K562 (cell line): Measurements from ENCODE around the gene SRP72. TPM values are rescaled to one million over a fixed set of nuclear protein-coding genes. Genes with fewer than 3 reads are reported as not detected.

Experiments
- ATAC-seq: fragments of 200-7000 bp; cut with Tn5 transposase; 3 replicates; pipeline ENCODE4 v1.9.1; 2020; ENCODE audit warnings: moderate library complexity
- BruUV-seq: library from RNA; stranded (reverse); fragments of 400-500 nt; replicated peaks from 2 replicates; lab custom pipeline; 2021; lab: Mats Ljungman, UMichigan
- CTCF ChIA-PET: fragments of 300-600 bp; formaldehyde crosslinking; extraction: SDS; loops from one replicate; lab custom pipeline; 2021; ENCODE audit warnings: low intra/inter-chr PET ratio; lab: Yijun Ruan, JAX
- POLR2A ChIA-PET: fragments of 300-600, 350-650 bp; sonication (Branson Sonifier 250); formaldehyde crosslinking; extraction: SDS; loops from one replicate; lab custom pipeline; 2021; ENCODE audit warnings: antibody characterized with exemption, inconsistent platforms; lab: Yijun Ruan, JAX
- DNase-seq, 4 experiments: peaks; one replicate each; pipeline versions ENCODE4 v3.0.0 to v3.0.0-alpha.2; 2011 to 2018; ENCODE audit warnings: low spot score in 3 of 4, mixed read lengths in 3 of 4; ENCODE audit errors: extremely low read depth in 1 of 4
- FAIRE-seq: peaks from 2 replicates; lab custom pipeline; 2011; peaks lifted over from hg19 to GRCh38; lab: Jason Lieb, UNC
- H2AFZ ChIP-seq: 2 replicates; pipeline ENCODE4 v1.6.0; 2011; ENCODE audit warnings: low read depth, low read length, control low read depth, inconsistent platforms
- H3K27ac ChIP-seq: fragments of 200-600 bp; 3 replicates; pipeline ENCODE4 v1.8.0; 2011; ENCODE audit warnings: low read depth, mild to moderate bottlenecking, control low read depth, inconsistent platforms, low read length, moderate library complexity, mixed read lengths; ENCODE audit errors: extremely low read depth
- H3K27me3 ChIP-seq, 2 experiments: fragments of 300-600 bp in 1 of 2; 2 replicates in 1 of 2; 3 replicates in 1 of 2; pipeline versions ENCODE4 v1.6.0 to v1.8.0; 2011; ENCODE audit warnings: inconsistent platforms in 2 of 2, low read length in 2 of 2, mild to moderate bottlenecking in 1 of 2, mixed read lengths in 1 of 2, moderate library complexity in 1 of 2; ENCODE audit not compliant: control insufficient read depth in 2 of 2, insufficient read depth in 2 of 2
- H3K36me3 ChIP-seq: fragments of 300-600 bp; 3 replicates; pipeline ENCODE4 v1.8.0; 2011; ENCODE audit warnings: mild to moderate bottlenecking, low read length, inconsistent platforms; ENCODE audit not compliant: control insufficient read depth, insufficient read depth
- H3K4me1 ChIP-seq, 2 experiments: fragments of 200-600 bp in 1 of 2; replicated peaks in 1 of 2; 2 replicates in 1 of 2; 3 replicates in 1 of 2; pipeline versions ENCODE4 v1.5.1 to v1.8.0; 2011; ENCODE audit warnings: inconsistent platforms in 2 of 2, low read length in 2 of 2, mild to moderate bottlenecking in 1 of 2, mixed read lengths in 1 of 2, moderate library complexity in 1 of 2; ENCODE audit not compliant: control insufficient read depth in 2 of 2, insufficient read depth in 2 of 2
- H3K4me2 ChIP-seq: 2 replicates; pipeline ENCODE4 v1.6.1; 2011; ENCODE audit warnings: low read length, control low read depth, inconsistent platforms, mixed read lengths; ENCODE audit not compliant: insufficient read depth
- H3K4me3 ChIP-seq: fragments of 200-600 bp; sonication (generic), shearing (Covaris generic); 2 replicates; pipeline ENCODE4 v1.5.1; 2016; ENCODE audit warnings: control low read depth, inconsistent platforms
- H3K79me2 ChIP-seq: fragments of 200-600 bp; 3 replicates; pipeline ENCODE4 v1.8.0; 2011; ENCODE audit warnings: low read length, inconsistent platforms; ENCODE audit not compliant: control insufficient read depth, insufficient read depth
- H3K9ac ChIP-seq, 2 experiments: 2 replicates each; pipeline versions ENCODE4 v1.6.0 to v1.6.1; 2011; ENCODE audit warnings: low read depth in 2 of 2, low read length in 2 of 2, control low read depth in 1 of 2, inconsistent platforms in 1 of 2, mild to moderate bottlenecking in 1 of 2, mixed read lengths in 1 of 2; ENCODE audit not compliant: insufficient read depth in 1 of 2
- H3K9me1 ChIP-seq: one replicate; pipeline ENCODE4 v1.6.0; 2011; ENCODE audit warnings: inconsistent platforms, mild to moderate bottlenecking, low read length, moderate library complexity; ENCODE audit not compliant: control insufficient read depth, insufficient read depth
- H3K9me3 ChIP-seq: replicated peaks from 2 replicates; pipeline ENCODE4 v1.5.1; 2011; ENCODE audit warnings: low read depth, low read length, inconsistent platforms; ENCODE audit not compliant: control insufficient read depth, insufficient read depth
- H4K20me1 ChIP-seq: replicated peaks from 2 replicates; pipeline ENCODE4 v1.6.1; 2011; ENCODE audit warnings: low read length, inconsistent platforms, mixed read lengths; ENCODE audit not compliant: control insufficient read depth, insufficient read depth
- ELK3 ChIP-seq: fragments of 450-650 bp; formaldehyde crosslinking; IDR thresholded peaks from 2 replicates; pipeline ENCODE4 v1.4.0; 2020; ENCODE audit warnings: mild to moderate bottlenecking
- ERF ChIP-seq: fragments of 450-650 bp; formaldehyde crosslinking; IDR thresholded peaks from 2 replicates; pipeline ENCODE4 v1.4.0; 2020; ENCODE audit warnings: mild to moderate bottlenecking, mixed read lengths
- KAT2B ChIP-seq: IDR thresholded peaks from one replicate; pipeline ENCODE4 v1.6.1; 2012; ENCODE audit warnings: low read depth, mild to moderate bottlenecking, control low read depth, inconsistent platforms, low read length, moderate library complexity
- MCM5 ChIP-seq: fragments of 450-650 bp; IDR thresholded peaks from 2 replicates; pipeline ENCODE4 v1.6.1; 2016; ENCODE audit warnings: low read depth
- NBN ChIP-seq: fragments of 450-650 bp; IDR thresholded peaks from 2 replicates; pipeline ENCODE4 v1.6.1; 2016; ENCODE audit warnings: low read depth, mild to moderate bottlenecking
- OTX1 ChIP-seq: fragments of 450-650 bp; formaldehyde crosslinking; IDR thresholded peaks from 2 replicates; pipeline ENCODE4 v1.4.0; 2022; ENCODE audit warnings: mild to moderate bottlenecking
- RAD51 ChIP-seq: fragments of 450-650 bp; IDR thresholded peaks from 2 replicates; pipeline ENCODE4 v1.7.1; 2016; ENCODE audit warnings: low read depth, mild to moderate bottlenecking, borderline replicate concordance
- RBM39 ChIP-seq: fragments of 200-400 bp; formaldehyde crosslinking; optimal IDR thresholded peaks from 2 replicates; pipeline ENCODE3; 2018; ENCODE audit warnings: low read depth, low read length
- SETDB1 ChIP-seq: IDR thresholded peaks from one replicate; pipeline ENCODE4 v1.6.1; 2012; ENCODE audit warnings: low read length, control low read depth, inconsistent platforms
- ZBED1 ChIP-seq: IDR thresholded peaks from 2 replicates; pipeline ENCODE4 v1.6.1; 2014
- ZC3H4 ChIP-seq: sonication (generic); formaldehyde crosslinking; IDR thresholded peaks from 2 replicates; pipeline ENCODE4 v1.9.0; 2021; ENCODE audit warnings: missing genetic modification reagents, borderline replicate concordance
- ZNF507 ChIP-seq: conservative IDR thresholded peaks from 2 replicates; pipeline ENCODE4 v1.6.1; 2017; ENCODE audit warnings: missing genetic modification characterization, missing compliant biosample characterization
- ZNF699 ChIP-seq: fragments of 250-450 bp; sonication (Bioruptor Pico); IDR thresholded peaks from 2 replicates; pipeline ENCODE4 v1.8.0; 2021; ENCODE audit warnings: mild to moderate bottlenecking, moderate library complexity; ENCODE audit not compliant: insufficient replicate concordance
- ZNF717 ChIP-seq: fragments of 250-450 bp; sonication (Bioruptor Pico); IDR thresholded peaks from 2 replicates; pipeline ENCODE4 v1.5.0; 2021
- ZNF76 ChIP-seq: fragments of 250-450 bp; sonication (Bioruptor Pico); IDR thresholded peaks from 2 replicates; pipeline ENCODE4 v1.4.0; 2020; ENCODE audit warnings: mild to moderate bottlenecking, moderate library complexity, borderline replicate concordance
- ZNF778 ChIP-seq: fragments of 450-650 bp; formaldehyde crosslinking; IDR thresholded peaks from 2 replicates; pipeline ENCODE4 v1.4.0; 2020; ENCODE audit warnings: mild to moderate bottlenecking, moderate library complexity
- ZSCAN29 ChIP-seq: fragments of 450-650 bp; IDR thresholded peaks from 2 replicates; pipeline ENCODE4 v1.6.1; 2017
- WGBS: fragments of 100-300 bp; shearing (Covaris generic); methylation state at CpG from one replicate; pipeline ENCODE4 v1.1.6; 2016; ENCODE audit warnings: low coverage, mixed read lengths; ENCODE audit not compliant: insufficient coverage; ENCODE audit errors: missing lambda C conversion rate; 5-methylcytosine and 5-hydroxymethylcytosine counted together
- in situ Hi-C: fragments of 300-500 bp; cut with MboI; formaldehyde crosslinking; loops from 4 replicates; pipeline ENCODE4 v1.15.0; 2018; ENCODE audit warnings: inconsistent platforms, mixed read lengths
- intact Hi-C: fragments of 100-400 bp; cut with micrococcal nuclease; formaldehyde crosslinking; loops from 2 replicates; pipeline ENCODE4 v1.14.2; 2022
- polyA plus RNA-seq, 8 experiments: library from polyadenylated mRNA; depleted of rRNA in 4 of 8; stranded (reverse) in 5 of 8; unstranded in 3 of 8; fragments of >200 nt; fragmentation: Nextera tagmentation in 2 of 8; fragmentation: Illumina TruSeq in 1 of 8; extraction: Ambion mirVana in 2 of 8; extraction: Trizol in 1 of 8; gene quantifications; 2 replicates each; pipeline versions ENCODE4 v1.2.1 to v1.2.3, GENCODE V29; 2011 to 2014; ENCODE audit warnings: inconsistent platforms in 1 of 8, missing spikeins in 1 of 8
- total RNA-seq, 7 experiments: library from RNA; depleted of rRNA in 6 of 7; stranded (reverse); fragments of >200 nt in 6 of 7; fragmentation: Illumina TruSeq in 2 of 7; extraction: Trizol in 2 of 7; gene quantifications; 2 replicates each; pipeline versions ENCODE4 v1.2.1 to v1.2.3, GENCODE V29; 2011 to 2021; ENCODE audit warnings: low replicate concordance in 1 of 7
- TF ChIP-seq, protein P1 (sequence below), 2 experiments: IDR thresholded peaks in 1 of 2; conservative IDR thresholded peaks in 1 of 2; 2 replicates each; pipeline ENCODE4 v1.6.1; 2016; ENCODE audit warnings: low read depth in 2 of 2, mild to moderate bottlenecking in 1 of 2, missing compliant biosample characterization in 1 of 2, missing genetic modification characterization in 1 of 2, moderate library complexity in 1 of 2

SRP72 gene
- total and polyA plus RNA-seq, 9 of the 15 experiments (the other 6 are each of a cell fraction or from before 2014, with no cell fraction given) = 124 to 341 (median 202) TPM

DNA sequence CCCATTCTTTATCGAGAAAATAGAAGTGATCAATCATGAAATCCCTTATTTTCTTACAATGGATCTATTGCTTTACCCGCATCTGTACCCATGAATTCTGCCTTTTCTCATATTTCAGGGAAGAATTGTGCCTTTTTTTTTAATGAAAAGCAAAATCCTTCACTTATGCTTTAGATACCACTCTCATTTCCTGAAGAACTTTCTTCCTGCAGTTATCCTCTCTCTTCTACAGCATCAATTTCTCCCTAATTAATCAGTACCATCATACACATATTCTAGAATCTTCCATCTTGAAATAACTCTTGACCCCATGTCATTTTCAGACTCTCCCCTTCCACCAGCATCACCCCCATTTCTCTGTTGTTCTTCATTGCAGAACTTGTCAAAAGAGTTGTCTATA, 64.8 kb downstream of the SRP72 start:
- 60% methylated on average over 2 of the region's 2 CpGs for WGBS
- Histone ChIP-seq H3K79me2 (peaks cover 17% of the 10 kb centered on the region; the same call in 2 of the 3 replicates), H3K9ac (0 out of 4 replicates have a peak overlapping the region, but pooled peaks of 1 of the 2 experiments have one; percentile 1), H3K9me3 (no peaks in the 10 kb centered on the region; the same call in 1 of the 2 replicates), H3K4me1 (peaks cover 9 to 17% of the 10 kb centered on the region in 2 experiments), H3K27me3 (no peaks in the 10 kb centered on the region), H3K4me3 (no peak overlapping the region), H3K36me3 (no peaks in the 10 kb centered on the region), H3K9me1 (no peaks in the 10 kb centered on the region), H2AFZ (no peak overlapping the region), H3K4me2 (peak overlapping the region; percentile 99), H4K20me1 (no peaks in the 10 kb centered on the region), H3K27ac (no peak overlapping the region)
- no peak for FAIRE-seq
- intact Hi-C loops (no loop called here), in situ Hi-C loops (no loop called here)
- TF ChIP-seq ZNF778 (CRISPR knock-in tag) (no peak), ZSCAN29 (no peak), MCM5 (no peak), ZC3H4 (no peak), ERF (no peak), OTX1 (no peak), KAT2B (no peak), SETDB1 (no peak), ZNF76 (no peak), ZNF699 (CRISPR knock-in tag) (no peak), ZBED1 (no peak), ZNF507 (tag) (no peak), ELK3 (CRISPR knock-in tag) (no peak), RBM39 (no peak), NBN (no peak), RAD51 (no peak), ZNF717 (no peak)
- TF ChIP-seq, protein P1, sequence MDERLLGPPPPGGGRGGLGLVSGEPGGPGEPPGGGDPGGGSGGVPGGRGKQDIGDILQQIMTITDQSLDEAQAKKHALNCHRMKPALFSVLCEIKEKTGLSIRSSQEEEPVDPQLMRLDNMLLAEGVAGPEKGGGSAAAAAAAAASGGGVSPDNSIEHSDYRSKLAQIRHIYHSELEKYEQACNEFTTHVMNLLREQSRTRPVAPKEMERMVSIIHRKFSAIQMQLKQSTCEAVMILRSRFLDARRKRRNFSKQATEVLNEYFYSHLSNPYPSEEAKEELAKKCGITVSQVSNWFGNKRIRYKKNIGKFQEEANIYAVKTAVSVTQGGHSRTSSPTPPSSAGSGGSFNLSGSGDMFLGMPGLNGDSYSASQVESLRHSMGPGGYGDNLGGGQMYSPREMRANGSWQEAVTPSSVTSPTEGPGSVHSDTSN (CRISPR knock-in tag; IDR thresholded peaks at IDR 0.05; ENCODE audit: low read depth) = no peak
- TF ChIP-seq, protein P1 (tag; conservative IDR thresholded peaks at IDR 0.05; ENCODE audit: low read depth) = no peak
- ATAC-seq = no peak
- no TSS peak for BruUV-seq
- no peak for DNase-seq
- CTCF ChIA-PET = no interaction called here
- POLR2A ChIA-PET = interaction anchor here (1.1 kb wide), 1 partner anchor 39 kb away, joined by 4 read pairs; no protein-coding TSS in a partner anchor
